GM21447 (cell line): ENCODE data around the gene MBOAT7.
A peak's percentile ranks its signal among the peaks of the same experiment; 100 is the strongest.
"Not testable (repeated sequence)": the region's sequence is repeated elsewhere in the genome, so short reads cannot be mapped to it uniquely, and the experiment has no call there.

ENCODE experiments used
- ATAC-seq: cut with Tn5 transposase; IDR thresholded peaks from one replicate; pipeline ENCODE4 v1.9.1; 2021; ENCODE audit not compliant: unreplicated experiment

MBOAT7 gene

DNA sequence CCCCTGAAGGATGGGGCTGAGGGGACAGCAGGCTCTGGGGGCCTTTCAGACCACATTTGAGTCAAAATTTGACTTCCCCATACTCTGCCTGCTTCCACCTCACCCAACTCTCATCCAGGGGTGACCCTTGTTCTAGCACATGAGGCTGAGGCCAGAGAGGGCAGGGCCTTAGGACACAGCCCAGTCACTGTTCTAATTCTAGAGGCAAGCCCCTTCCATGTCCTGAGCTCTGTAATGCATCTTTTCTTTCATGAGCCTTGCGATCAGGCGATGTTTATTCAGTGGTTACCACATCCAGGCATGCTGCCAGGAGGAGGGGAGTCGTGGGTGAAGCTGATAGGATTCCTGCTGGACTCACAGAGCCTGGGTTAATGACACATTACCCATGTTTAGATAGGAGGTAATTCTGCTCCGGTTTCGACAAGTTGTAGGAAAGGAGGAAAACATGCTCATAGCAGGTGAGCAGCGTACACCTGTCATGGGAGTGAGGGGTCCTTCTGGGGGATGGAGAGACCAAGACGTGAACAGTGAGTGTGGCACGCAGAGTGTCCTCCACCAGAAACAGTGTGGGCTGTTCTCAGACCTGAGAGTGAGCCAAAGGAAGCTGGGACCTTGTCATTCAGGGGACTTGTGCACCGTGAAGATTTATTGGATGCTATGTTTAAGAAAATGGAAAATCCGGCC, 20.6 kb upstream of the MBOAT7 start:
- no peak for ATAC-seq

DNA sequence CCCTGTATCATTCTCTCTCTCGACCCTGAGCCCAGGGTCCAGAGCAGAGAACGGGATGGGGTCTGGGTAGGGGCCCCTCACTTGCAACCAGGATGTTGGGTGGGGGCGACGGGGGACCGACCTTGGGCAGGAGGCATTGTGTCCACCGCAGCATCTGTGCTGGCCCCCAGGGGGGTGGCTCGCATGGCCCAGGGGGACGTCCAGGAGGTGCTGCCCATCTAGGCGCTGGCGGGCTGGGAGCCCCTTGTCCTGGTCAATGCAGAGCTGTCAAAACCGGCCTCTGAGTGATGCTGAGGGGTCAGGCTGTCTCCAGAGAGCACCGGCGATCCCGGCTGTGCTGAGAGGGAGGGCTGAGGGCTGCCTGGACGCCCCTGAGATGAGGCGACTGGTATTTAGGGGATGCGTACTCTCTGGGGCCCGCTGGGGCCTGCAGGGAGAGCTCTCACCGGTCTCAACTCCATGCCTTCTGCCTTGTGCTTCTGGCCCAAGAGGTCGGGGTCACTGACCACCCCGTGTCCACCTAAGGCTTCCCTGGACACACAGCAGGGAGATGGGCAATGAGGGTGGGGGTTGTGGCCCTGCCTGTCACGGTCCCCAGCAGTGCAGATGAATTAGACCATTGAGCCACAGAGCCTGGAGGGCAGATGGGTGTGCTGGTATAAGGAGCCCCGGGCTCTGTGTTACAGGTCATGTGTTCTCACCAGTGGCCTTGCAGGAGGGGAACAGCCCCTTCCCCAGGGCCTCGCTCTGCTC, 19.9 kb upstream of the MBOAT7 start:
- ATAC-seq = no peak

DNA sequence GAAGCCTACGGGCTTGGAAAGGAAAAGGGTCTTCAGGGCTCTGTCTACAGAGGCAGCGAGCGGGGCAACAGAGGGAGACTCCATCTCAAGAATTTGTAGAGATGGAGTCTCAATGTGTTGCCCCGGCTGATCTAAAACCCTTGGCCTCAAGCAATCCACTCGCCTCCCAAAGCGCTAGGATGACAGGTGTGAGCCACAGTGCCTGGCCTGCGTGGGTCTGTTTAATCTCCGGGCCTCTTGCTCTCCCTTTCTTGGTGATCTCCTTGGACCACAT, 19.3 kb upstream of the MBOAT7 start:
- no peak for ATAC-seq

DNA sequence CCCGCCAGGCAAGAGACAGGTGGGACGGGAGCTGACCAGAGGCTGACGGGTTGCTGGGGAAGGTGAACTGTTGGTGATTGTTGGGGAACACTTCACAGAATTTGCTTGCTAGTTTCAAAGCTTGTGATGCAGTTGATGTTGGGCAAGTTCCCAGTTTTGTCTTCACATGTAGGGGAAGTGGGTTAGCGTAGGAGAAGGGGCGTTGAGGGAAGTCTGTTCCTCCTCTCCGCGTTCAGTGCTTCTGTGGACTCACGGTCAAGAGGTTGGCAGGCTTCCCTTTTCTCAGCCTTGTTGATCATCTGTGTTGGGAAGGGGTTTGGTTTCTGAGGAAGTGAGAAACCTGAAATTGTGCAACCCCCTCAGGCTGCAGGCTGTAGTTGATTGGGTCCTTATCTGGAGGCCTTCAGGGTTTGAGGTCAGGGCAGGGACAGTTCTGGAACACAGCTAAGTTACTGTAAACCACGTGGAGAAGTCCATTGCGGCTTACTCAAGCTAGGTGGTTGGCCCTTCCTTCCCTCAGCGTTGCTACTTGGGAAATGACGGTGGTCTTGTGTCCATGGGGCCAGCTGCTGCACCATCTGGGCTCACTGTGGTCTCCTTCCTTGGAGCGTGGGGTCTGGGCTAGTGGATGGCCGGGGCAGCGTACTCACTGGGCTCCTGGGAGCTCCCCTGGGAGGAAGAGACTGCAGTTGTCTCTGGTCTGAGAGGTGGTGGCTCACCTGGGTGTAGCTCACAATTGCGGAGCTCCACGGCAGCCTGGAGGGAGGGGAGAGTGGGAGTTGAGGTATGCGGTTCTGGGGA, 18.8 kb upstream of the MBOAT7 start:
- ATAC-seq = peak; percentile 52

DNA sequence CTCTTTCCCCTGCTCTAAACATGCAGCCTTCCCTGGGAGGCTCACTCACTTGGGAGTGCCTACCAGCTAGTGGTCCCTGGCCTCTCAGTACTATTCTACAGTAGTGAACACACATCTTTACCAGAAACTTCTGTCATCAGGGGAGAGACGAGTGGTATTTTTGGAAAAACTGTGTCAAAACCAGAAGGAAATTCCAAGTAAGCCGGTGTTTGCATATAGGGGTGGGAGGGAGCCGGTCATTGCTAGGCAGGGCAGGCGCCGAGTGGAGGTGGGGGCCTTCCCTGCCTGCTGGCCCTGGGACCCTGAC, 18.2 kb upstream of the MBOAT7 start:
- ATAC-seq = no peak

DNA sequence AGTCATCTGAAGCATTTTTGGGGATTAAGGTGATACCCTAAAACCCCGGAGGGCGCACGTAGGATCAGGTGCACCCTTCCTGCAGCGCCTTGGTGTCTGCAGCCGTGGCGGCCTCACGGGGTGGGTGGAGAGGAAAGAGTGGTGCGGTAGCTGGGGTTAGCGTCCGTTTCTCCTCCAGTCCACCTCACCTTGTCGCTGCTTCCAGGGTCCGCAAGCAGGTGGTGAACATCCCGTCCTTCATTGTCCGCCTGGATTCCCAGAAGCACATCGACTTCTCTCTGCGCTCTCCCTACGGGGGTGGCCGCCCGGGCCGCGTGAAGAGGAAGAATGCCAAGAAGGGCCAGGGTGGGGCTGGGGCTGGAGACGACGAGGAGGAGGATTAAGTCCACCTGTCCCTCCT, 17.8 kb upstream of the MBOAT7 start:
- ATAC-seq = not testable (repeated sequence)

DNA sequence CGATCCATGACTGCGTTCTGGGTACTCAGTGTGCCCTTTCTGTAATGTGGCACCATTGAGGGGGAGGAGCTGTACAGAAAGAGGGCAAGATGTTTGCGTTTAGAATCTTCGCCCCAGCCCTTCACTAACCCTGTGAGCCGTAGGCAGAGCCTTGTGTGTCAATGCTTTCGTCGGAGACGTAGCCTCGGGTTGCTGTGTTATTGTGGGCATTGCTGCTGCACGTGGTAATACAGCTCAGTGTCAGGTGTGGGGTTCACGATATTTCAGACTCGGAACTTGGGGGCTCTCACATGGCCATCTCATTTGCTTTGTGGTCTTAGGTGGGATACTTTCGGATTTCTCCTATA, 17.4 kb upstream of the MBOAT7 start:
- no peak for ATAC-seq

DNA sequence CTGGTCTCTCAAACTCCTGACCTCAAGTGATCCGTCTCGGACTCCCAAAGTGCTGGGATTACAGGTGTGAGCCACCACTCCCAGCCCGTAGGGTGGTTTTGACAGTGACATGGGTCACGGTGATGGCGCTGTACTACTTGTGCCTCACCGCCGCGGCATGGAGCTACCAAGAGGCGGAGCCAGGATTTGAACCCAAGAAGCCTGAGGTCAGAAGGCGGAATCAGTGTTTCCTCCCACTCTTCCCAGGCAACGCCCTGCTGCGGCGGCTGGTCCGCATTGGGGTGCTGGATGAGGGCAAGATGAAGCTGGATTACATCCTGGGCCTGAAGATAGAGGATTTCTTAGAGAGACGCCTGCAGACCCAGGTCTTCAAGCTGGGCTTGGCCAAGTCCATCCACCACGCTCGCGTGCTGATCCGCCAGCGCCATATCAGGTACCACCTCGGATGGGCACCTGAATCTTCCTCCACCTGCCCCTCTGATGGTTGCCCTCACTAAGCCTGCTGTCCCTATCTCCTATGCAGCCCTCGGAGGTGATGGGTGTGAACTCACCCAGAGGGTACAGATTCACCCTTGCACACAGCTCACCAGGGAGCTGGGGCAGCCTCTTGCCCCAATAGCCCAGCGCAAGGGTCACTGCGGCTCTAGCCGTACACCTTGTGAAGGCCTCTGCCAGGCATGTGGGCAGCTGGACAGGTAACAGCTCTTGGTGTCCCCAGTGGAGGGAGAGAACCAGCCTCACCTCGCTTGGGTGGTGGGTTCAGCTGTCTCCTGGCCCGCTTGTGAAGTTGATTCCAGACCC, 16.9 kb upstream of the MBOAT7 start:
- no peak for ATAC-seq

DNA sequence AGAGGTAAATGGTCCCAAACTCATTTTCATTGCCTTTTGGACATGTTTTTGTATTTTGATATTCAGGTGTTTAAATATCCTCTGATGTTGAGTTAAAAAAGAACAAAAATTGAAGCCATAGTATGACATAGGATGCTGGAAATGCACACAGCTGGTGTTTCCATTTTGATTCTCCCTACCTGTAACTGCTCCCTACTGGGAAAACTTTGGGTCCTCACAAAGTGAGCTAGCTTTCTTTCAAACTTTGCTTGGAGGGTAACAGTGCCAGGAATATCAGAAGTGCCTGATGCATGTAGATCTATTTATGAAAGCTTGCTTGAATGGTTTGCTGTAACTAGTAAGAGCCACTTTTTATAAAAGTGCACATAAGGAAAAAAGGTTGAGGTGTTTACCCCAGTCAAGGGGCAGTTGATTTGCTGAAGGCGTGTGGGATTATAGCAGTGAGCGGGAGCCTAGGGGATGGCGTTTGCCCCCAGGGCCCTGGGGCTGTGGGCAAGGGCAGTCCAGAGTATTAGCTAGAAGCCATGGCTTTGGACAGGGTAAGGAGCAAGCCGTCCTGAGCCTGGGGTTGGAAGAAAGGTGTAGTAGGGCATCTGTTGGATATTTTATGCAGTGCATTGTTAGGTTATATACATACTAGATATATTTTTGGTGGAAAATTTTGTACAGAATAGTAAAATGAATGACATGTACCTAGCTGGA, 15.5 kb upstream of the MBOAT7 start:
- no peak for ATAC-seq

DNA sequence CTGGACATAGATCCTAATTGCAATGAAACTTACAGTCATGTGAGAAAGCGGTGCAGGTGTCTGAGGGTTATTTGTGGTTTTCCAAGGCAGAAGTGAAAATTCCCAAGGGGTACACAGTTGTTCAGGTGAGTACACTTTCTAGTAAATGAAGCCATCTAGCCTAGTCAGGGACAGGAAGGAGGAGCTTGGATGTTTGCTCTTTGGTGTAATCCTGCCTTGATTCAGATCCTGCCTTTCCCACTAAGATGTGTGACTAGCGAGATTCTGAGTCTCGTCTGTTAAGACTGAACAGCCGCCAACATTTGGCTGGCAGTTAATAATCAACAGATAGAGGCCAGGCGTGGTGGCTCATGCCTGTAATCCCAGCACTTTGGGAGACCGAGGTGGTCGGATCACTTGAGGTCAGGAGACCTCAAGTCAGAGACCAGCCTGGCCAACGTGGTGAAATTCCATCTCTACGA, 13.8 kb upstream of the MBOAT7 start:
- no peak for ATAC-seq

DNA sequence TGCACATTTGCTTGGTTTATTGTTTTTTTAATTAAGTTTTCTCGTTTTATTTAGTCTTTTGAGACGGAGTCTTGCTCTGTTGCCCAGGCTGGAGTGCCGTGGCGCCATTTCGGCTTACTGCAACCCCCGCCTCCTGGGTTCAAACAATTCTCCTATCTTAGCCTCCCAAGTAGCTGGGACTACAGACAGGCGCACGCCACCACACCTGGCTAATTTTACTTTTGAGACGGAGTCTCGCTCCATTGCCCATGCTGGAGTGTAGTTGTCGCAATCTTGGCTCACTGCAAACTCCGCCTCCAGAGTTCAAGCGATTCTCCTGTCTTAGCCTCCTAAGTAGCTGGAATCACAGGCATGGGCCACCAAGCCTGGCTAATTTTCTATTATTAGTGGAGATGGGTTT, 12.6 kb upstream of the MBOAT7 start:
- ATAC-seq = no peak

DNA sequence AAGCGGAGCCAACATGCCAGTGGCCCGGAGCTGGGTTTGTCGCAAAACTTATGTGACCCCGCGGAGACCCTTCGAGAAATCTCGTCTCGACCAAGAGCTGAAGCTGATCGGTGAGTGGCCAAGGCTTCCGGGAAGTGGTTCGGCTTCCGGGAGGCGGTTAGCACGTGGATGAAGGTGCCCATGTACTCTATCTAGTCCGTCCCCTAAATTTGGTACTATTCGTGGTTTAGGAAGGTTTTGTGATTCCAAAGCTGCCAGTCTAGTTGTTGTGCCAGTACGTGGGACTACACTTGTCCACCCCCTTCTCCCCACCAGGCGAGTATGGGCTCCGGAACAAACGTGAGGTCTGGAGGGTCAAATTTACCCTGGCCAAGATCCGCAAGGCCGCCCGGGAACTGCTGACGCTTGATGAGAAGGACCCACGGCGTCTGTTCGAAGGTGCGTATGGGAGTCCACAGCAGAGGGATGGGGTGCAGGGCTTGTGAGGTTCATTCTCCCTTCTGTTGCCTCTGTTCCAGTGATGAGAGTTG, 11.9 kb upstream of the MBOAT7 start:
- no peak for ATAC-seq

DNA sequence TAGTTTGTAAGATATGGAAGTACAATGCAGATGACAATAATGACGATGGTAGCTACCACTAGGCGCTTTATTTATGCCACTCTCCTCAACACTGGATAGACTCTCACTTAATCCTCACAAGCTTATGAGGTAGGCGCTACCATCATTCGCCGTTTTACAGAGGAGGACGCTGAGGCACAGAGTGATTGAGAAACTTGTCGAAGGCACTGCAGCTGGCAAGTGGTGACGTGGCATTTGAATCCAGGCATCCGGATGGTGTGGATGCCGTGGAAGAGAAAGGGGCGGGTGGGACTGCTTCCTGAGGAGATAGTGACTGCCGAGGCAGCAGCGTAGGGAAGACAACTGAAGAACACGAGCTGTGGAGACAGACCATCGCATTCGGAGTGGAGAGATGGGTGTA, 10.0 kb upstream of the MBOAT7 start:
- no peak for ATAC-seq

DNA sequence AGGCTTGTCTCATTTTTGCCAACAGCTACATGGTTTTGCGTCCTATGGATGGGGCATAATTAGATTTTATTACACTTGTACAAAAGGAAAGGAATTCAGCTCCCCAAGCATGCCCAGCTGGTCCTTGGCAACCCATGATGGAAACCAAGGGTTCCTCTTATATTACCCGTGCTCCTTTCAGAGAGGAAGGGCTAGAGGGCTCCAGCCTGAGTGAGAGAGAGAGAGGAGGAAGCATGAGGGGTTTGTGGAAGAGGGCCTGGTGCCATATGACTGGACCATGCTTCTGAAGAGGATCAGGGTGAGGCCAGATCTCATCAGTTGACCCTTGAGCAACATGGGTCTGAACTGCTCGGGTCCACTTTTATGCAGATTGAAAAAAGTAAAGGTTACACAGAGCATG, 7.7 kb upstream of the MBOAT7 start:
- ATAC-seq = no peak

DNA sequence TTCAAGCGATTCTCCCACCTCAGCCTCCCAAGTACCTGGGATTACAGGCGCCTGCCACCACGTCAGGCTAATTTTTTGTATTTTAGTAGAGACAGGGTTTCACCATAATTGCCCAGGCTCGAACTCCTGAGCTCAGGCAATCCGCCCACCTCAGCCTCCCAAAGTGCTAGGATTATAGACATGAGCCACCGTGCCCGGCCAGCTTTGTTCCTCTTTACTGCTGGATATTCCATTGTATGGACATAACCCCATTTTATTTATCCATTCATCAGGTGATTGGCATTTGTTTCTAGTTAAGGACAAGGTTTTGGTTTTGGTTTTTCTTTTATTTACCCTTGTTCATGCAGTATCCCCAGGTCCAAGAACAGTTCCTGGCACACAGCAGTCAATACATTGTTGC, 7.2 kb upstream of the MBOAT7 start:
- no peak for ATAC-seq

DNA sequence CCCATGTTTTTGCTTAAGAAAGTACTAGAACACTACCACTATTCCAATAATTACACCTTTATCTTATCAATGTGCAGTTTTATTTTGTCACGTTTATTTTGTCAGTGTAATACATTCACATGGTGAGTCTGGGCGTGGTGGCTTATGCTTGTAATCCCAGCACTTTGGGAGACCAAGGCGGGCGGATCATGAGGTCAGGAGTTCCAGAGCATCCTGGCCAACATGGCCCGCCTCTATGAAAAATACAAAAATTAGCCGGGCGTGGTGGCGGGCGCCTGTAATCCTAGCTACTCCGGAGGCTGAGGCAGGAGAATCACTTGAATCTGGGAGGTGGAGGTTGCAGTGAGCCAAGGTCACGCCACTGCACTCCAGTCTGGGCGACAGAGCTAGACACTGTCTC, 5.1 kb upstream of the MBOAT7 start:
- ATAC-seq = not testable (repeated sequence)

DNA sequence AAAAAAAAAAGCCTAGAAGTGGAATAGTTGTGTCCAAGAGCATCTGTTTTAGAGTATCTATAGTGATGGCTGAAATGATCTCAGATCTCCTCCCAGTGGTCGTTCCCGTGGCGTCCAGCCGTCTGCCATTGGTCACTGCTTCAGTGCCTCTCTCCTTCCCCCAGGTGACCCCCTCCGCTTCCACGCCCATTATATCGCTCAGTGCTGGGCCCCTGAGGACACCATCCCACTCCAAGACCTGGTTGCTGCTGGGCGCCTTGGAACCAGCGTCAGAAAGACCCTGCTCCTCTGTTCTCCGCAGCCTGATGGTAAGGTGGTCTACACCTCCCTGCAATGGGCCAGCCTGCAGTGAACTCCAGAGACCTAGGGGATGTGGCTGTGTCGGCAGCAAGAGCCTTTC, 3.6 kb upstream of the MBOAT7 start:
- no peak for ATAC-seq

DNA sequence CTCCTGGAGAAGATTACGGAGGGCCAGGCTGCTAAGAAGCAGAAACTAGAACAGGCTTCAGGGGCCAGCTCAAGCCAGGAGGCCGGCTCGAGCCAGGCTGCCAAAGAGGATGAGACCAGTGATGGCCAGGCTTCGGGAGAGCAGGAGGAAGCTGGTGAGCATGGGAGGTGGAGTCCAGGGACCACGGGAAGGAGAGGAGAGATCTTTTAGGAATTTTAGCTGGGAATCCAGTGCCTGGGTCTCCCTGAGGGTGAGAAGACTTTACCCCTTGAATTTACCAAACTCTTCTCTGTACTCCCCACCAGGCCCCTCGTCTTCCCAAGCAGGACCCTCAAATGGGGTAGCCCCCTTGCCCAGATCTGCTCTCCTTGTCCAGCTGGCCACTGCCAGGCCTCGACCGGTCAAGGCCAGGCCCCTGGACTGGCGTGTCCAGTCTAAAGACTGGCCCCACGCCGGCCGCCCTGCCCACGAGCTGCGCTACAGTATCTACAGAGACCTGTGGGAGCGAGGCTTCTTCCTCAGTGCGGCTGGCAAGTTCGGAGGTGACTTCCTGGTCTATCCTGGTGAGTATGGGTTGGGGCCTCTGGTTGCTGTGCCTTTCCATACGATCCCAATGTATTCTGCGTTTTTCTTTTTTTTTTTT, 2.6 kb upstream of the MBOAT7 start:
- ATAC-seq = no peak

DNA sequence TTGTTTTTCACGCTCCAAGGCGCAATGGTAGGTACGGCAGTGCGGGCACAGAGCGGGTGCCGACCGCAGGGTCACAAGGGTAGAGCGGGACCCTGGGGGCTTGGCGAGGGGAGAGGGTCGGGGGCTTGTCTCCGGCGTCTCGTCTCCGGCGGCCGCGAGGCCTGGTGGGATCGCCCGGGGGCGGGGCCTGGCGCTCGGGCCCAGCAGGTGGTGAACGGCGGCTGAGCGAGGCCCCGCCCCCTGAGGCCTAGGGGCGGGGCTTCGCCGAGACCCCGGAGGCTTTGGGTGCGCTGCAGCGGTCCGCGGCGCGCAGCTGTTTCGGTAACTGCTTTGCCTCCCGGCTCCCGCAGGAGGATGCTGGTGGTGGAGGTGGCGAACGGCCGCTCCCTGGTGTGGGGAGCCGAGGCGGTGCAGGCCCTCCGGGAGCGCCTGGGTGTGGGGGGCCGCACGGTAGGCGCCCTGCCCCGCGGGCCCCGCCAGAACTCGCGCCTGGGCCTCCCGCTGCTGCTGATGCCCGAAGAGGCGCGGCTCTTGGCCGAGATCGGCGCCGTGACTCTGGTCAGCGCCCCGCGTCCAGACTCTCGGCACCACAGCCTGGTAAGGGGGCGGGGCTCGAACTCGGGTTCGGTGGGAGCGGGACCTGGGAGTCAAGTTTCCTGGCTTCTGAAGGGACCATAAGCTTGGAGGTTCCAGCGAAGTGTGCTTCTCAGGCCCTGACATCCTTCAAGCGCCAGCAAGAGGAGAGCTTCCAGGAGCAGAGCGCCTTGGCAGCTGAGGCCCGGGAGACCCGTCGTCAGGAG, 1.8 kb upstream of the MBOAT7 start, which contains the start of gene TSEN34:
Gene TSEN34 (plus strand): TSS at position 298 of the 800 bp plus-strand sequence. CDS start 57 bp downstream, at position 355.
- ATAC-seq = peak; percentile 21
